ENCODE data around the gene POP4.
"Not testable (repeated sequence)": the region's sequence is repeated elsewhere in the genome, so short reads cannot be mapped to it uniquely, and the experiment has no call there.

The POP4 gene, protein sequence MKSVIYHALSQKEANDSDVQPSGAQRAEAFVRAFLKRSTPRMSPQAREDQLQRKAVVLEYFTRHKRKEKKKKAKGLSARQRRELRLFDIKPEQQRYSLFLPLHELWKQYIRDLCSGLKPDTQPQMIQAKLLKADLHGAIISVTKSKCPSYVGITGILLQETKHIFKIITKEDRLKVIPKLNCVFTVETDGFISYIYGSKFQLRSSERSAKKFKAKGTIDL

DNA sequence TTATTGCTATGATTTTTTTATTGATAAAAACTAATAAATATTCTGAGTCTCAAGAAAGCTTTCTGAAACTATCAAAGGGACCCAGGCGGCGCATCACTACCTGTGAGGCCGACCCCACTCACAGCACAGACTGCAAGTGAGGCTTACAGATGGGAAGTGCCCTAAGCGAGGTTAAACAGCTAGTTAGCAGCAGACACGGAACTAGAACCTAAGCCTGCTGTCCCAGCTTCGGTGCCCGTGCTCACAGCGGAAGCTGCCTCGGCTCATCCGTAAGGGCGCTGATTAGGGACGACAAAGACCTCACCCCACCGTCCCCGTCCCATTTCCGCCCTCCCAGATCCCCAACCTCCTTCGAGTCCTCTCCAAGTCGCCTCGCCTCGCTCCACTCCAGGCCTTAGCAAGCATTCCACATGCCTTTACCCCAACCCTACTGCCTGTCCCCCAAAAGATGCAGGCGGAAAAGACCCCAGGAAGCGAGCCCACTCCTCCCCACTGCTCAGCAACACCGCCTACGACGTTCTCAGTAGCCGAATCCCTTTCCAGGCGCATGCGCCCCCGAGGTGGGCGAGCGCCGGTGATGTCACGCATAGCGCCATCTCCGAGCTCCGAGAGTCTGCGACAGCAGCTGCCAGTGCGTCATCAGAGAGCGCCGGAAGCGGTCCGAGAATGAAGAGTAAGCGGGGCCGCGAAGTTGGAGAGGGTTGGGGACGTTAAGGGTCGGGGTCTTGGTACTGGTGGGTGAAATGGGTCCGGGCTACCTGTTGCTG lies at the start of gene POP4:
Gene POP4 (plus strand): TSS at position 631 of the 767 bp plus-strand sequence. CDS start 36 bp downstream, at position 667.
- peak; percentile 92 for DNase-seq

GRCh38 chr19:29559110-29559509 lies 47.0 kb upstream of the POP4 start:
- DNase-seq = not testable (repeated sequence)

- DNase-seq = no peak
Observed at GRCh38 chr19:29559743-29560142, 46.3 kb upstream of the POP4 start.

- DNase-seq = no peak
Observed at GRCh38 chr19:29560313-29561075, 45.6 kb upstream of the POP4 start.

DNA sequence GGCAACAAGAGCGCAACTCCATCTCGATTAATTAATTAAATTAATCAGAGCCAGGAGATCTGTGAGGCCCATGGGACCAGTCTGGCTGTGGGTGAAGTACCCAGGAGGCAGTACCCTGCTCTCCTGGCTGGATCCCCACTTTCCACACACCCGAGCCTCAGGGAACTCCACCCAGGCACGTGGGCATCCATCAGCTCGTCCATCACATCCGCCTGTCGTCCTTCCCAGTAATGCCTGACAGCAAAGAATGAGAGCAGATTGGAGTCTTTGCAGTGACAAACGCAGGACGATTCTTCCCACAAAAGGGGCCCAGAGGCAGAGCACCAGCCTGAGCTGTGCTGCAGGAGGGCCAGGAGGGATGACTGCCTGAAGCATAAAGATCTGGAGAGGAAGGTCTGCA lies 44.5 kb upstream of the POP4 start:
- DNase-seq = no peak

DNA sequence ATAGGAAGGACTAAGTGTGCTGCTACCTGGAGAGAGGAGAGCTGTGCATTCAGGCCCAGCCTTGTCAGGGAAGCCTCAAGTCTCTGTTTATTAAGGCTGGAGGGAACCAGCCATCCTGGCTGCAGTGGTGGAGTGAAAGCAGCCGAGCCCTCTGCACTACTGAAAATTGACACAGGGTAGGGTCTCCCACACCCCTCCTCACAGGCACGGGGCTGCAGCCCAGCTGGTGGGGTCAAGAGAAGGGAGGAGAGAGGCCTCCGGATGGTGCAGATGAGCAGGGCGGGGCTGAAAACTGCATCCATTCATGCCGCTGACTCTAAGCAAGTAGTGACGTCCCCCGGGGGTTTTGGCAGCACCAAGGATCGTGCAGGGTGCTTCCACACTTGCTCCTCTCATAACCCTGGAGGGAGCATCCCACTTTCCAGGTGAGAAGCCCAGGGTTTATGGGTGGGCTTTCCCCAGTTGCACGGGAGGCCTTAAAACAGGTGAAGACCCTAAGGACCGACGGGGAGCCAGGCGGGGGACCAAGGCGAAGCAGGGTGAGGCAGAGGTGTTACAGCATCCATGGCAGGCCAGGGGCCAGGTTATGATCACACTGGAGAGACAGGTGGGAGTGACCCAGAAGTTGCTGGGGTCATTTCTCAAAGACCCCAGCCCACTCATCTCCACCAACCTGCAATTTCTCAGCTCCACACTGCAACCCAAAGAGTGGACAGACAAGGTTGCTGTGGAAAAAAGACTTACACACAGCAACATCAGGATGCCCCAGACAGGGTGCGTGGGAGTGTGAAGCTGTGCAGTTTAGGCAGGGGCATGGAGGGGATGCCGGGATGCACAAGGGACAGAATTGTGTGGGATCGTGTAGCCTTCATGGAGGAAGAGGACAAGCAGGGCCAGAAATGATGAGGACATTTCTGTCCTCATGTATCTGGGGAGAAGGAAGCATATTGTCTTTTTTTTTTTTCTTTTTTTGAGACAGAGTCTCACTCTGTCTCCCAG lies 43.5 kb upstream of the POP4 start:
- DNase-seq = no peak

- DNase-seq = no peak
Observed at GRCh38 chr19:29563486-29564101, 42.5 kb upstream of the POP4 start.

DNA sequence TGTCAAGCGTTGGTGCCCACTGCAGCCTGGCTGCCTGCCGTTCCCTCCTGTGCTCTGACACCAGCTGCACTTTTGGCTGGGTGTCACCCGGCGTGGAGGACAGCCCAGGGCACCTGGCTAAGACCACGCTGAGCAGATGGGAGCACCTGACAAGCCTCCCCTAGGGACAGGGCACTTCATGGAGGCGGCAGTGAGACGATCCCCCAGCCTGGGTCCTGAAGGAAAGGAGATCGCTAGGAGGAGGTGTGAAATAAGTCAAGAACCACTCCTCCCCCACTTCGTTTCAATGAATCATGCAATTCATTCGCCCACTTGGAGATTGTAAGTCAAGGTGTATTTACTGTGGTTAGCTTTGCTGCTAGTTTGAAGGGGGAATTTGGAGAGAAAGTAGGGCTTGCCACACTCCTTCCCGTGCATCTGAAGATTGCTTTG lies 41.5 kb upstream of the POP4 start:
- DNase-seq = no peak

- DNase-seq = no peak
Observed at GRCh38 chr19:29565171-29565570, 40.9 kb upstream of the POP4 start.

DNA sequence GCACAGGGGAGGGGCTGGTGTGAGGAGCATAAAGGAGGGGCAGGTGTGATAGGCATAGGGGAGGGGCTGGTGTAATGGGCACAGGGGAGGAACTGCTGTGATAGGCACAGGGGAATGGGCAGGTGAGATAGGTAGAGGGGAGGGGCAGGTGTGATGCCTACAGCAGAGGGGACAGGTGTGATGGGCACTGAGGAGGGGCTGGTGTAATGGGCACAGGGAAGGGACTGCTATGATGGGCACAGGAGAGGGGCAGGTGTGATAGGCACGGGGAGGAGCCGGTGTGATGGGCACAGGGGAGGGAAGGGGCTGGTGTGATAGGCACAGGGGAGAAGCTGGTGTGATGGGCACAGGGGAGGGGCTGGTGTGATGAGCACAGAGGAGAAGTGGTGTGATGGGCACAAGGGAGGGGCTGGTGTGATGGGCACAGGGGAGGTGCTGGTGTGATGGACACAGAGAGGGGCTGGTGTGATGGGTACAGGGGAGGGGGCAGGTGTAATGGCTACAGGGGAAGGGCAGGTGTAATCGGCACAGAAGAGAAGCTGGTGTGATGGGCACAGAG lies 39.5 kb upstream of the POP4 start:
- no peak for DNase-seq

DNA sequence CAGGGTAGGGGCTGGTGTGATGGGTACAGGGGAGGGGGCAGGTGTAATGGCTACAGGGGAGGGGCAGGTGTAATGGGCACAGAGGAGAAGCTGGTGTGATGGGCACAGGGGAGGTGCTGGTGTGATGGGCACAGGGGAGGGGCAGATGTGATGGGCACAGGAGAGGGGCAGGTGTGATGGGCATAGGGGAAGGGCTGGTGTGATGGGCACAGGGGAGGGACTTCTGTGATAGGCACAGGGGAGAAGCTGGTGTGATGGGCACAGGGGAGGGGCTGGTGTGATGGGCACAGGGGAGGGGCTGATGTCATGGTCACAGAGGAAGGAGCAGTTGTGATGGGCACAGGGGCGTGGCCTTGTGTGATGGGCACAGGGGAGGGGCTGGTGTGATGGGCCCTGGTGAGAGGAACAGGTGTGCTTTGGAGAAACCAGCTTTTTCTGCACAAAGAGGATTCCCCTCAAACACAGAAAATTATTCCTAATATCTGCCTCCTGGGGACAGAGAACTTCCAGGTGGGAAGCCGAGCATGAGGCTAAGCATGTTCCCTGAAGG lies 38.6 kb upstream of the POP4 start:
- DNase-seq = no peak

DNA sequence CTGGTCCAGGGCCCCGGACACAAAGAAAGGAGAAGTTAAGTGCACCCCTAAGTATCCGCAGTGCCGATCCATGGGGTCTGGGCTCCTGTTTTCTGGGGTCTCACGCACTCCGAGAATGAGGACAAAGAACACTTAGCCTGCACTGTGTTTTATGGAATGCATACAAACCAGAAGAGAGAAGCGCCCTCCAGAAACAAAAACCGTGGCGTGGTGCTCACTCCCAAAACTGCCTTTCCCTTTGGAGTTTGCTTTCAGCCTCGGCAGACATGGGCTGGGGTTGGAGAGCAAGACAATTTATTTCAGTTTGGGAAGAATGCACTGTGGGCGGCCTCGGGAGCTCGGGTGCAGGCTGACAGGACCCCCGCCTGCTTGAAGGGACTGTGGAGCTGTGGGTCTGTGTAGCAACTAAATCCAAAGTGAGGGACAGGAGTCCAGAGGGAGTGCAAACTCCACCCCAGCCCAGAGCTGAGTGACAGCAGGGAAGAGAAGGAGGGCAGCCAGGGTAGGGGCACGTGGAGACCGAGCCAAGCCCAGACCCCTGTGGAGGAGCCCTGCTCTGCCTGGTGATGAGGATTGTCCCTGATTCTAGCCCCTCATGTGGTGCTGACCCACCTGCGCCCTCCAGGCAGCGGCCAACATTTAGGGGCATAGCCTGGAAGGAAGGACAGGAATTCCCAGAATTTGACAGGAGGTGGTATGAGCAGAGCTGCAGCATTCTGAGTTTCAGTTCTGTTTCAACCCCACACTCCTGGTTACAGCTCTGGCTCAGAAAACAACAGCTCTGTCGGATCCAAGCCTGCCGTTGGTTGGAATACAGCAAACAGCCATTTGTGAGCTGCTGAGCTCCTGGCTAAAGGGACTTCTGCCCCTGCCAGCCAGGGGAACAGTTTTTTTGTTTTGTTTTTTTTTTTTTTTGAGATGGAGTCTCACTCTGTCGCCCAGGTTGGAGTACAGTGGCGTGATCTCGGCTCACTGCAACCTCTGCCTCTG lies 37.8 kb upstream of the POP4 start:
- no peak for DNase-seq

GRCh38 chr19:29569038-29569911 lies 36.8 kb upstream of the POP4 start:
- no peak for DNase-seq

DNA sequence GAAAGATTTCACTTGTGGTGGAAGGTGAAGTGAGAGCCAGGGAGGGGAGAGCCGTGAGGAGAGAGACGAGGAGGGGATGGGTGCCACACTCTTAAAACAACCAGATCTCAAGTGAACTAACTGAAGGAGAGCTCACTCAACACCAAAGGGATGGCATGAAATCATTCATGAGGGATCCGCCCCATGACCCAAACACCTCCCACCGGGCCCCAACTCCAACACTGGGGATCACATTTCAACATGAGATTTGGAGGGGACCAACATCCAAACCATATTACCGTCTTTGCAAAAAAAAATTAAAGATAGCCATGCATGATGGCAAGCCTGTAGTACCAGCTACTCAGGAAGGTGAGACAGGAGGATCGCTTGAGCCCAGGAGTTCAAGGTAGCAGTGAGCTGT lies 34.9 kb upstream of the POP4 start:
- DNase-seq = no peak

DNA sequence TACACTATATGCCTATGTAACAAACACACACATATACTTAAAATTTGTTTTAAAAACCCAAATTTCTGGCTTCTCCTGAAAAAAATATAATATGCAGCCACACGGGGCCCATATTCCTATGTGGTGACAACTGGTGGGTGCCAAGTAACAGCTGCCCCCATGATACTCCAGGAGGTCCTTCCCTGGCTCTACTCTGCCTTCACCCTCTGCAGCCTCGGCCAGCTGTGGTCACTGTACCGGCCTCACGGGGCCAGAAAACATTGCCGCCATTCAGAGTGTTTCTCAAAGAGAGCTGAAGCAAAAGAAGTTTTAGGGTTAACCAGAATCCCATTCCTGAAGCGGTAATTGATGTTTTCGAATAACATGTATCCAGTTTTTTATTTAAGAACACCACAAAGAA lies 32.6 kb upstream of the POP4 start:
- DNase-seq = no peak

DNA sequence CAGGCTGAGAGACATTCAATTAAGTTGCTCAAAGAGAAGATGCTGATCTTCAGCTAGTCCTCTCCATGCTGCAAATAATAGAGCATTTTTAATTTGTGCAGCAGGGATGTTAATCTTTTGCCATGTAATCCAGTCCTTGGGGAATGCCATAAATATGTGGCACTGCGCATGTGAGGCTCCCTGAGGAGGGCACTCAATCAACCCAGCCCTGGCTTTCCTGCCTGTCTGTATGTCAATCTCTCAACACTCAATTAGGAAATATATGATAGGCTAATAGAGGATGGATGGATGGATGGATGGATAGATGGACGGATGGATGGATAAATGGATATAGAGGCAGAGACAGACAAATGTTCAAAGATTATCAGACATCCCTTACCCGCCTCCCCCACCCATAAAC lies 31.6 kb upstream of the POP4 start:
- no peak for DNase-seq

DNA sequence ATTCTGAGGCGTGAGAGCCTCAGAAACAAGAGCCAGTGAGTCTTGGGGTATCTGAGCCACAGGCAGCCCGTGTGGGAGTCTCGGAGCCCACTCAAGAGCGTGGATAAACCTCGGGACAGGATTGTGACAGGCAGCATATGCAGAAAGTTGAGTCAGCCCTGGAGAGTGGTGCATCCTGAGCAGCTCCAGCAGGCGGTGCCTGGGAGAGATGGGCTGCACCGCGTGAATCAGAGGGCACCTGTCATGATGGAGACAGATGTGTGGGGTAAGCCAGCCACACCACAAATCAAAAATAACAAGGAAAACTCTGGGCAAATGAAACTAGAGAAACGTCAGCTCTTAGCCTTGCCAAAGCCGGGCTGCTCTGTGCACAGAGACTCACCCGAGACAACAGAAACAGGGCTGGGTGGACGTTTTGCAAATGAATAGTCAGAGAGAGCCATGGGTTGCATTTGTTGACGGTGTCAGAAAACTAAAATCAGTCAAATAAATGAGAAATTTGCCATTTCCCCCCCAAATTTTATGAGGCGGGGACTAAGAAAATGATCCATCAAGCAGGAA lies 30.0 kb upstream of the POP4 start:
- DNase-seq = no peak

DNA sequence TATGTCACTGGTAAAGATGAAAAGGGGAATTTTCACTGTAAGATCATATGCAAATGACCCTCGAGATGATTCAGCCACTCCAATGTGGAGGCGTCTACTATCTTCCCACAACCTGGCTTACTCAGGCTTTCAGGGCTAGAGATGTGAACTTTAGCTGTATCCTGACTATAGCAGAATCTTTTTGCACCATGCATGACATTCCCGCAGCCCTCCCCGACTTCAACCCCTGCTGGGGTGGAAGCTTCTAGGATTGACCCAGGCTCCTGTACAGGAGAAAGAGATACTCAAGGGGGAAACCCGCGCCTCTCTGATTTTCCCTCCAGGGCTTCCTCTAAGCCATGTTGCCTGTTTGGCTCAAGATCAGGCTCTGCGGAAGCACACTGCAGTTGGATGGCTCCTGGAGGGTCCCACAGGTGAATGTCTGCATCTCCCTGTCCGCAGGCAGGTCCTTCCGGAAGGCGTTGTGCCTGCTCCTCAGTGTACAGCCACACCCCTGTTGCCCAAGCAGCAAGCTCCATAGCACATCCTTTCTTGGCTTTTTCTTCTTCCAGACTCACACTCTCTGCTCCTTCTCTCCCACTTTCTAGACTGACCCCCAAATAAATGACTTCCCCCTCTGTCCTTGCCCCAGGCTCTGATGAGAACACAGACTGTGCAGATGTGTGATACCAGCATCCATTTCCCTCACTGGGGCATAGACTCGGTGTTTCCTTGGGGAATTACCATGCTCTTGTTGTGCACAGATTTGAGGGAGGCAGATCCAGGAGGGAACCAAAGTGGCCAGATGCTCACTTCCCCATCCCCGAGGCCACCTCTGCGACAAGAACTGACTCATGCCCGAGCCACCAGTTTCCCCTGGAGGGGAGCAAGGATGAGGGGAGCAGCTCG lies 29.1 kb upstream of the POP4 start:
- no peak for DNase-seq

Measured in NCI-H510A (cell line).